Right lobe of liver (tissue), 4 donors: ENCODE measurements around the gene C10orf105.

Source experiments
- POLR2A ChIP-seq: fragments of 450-650 bp; IDR thresholded peaks from one replicate; pipeline ENCODE4 v1.6.1; 2017; ENCODE audit warnings: antibody characterized with exemption, mild to moderate bottlenecking
- TF ChIP-seq, protein P1 (sequence below), 4 donors: fragments of 200-600 bp in 3 of 4; fragments of 450-650 bp in 1 of 4; IDR thresholded peaks; one replicate each; pipeline versions ENCODE4 v1.5.1 to v1.8.0; 2016 to 2022; ENCODE audit warnings: antibody characterized with exemption in 4 of 4, mild to moderate bottlenecking in 2 of 4
- donor health status: DM: no; HTN: no; CAD: no.
- donor health status: DM: no; HTN: no; CAD: no.
- donor health status: DM: no; HTN: yes; CAD: no.

DNA sequence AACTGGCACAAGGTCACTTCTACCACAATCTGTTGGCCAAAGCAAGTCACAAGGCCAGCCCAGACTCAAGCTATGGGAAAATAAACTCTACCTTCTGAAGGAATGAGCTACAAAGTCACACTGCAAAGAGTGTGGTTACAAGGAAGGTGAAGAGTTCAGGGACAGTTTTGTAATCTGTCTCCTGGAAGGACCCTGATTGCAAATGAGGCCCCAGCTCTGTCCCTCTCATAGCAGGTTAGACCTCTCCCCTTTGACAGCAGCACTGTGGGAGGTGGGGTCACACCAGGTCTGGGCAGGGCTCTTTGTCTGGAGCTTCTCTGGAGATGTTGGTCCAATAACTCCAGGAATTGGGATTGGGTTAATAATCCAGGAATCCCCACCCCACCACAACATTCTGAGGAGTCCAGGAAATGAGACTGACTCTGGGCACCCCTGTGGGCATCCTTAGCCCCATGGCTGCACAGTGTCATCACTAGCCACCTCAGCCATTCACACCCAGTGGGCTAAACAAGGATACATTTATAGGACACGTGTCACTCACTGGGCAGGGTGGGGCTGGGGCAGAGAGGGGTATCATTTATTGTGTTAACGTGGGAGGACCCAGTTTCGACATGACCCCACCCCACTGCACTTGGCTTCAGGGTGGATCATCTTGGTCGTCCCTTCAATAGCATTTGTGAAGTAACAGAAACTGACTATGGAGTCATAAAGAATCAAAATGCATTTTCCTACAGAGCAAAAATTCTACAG lies 23.7 kb upstream of the C10orf105 start:
- TF ChIP-seq, protein P1, sequence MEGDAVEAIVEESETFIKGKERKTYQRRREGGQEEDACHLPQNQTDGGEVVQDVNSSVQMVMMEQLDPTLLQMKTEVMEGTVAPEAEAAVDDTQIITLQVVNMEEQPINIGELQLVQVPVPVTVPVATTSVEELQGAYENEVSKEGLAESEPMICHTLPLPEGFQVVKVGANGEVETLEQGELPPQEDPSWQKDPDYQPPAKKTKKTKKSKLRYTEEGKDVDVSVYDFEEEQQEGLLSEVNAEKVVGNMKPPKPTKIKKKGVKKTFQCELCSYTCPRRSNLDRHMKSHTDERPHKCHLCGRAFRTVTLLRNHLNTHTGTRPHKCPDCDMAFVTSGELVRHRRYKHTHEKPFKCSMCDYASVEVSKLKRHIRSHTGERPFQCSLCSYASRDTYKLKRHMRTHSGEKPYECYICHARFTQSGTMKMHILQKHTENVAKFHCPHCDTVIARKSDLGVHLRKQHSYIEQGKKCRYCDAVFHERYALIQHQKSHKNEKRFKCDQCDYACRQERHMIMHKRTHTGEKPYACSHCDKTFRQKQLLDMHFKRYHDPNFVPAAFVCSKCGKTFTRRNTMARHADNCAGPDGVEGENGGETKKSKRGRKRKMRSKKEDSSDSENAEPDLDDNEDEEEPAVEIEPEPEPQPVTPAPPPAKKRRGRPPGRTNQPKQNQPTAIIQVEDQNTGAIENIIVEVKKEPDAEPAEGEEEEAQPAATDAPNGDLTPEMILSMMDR (IDR thresholded peaks at IDR 0.05), result no peak
- TF ChIP-seq POLR2A, result no peak
